Myocyte (in vitro differentiated cells): ENCODE results near the gene LRG1. TPM values are rescaled to one million over a fixed set of nuclear protein-coding genes. Genes with fewer than 3 reads are reported as not detected.
"Not testable (repeated sequence)": the region's sequence is repeated elsewhere in the genome, so short reads cannot be mapped to it uniquely, and the experiment has no call there.

Experiments used
- DNase-seq: peaks from one replicate; pipeline ENCODE4 v3.0.0-alpha.2; 2012; ENCODE audit warnings: low read depth
- total RNA-seq: library from RNA; depleted of rRNA; stranded (reverse); fragments of >200 nt; gene quantifications from 2 replicates; pipeline ENCODE4 v1.2.3, GENCODE V29; 2014

The LRG1 gene
- total RNA-seq, 1 donor from 2014 or later, result 0.05 TPM

DNA sequence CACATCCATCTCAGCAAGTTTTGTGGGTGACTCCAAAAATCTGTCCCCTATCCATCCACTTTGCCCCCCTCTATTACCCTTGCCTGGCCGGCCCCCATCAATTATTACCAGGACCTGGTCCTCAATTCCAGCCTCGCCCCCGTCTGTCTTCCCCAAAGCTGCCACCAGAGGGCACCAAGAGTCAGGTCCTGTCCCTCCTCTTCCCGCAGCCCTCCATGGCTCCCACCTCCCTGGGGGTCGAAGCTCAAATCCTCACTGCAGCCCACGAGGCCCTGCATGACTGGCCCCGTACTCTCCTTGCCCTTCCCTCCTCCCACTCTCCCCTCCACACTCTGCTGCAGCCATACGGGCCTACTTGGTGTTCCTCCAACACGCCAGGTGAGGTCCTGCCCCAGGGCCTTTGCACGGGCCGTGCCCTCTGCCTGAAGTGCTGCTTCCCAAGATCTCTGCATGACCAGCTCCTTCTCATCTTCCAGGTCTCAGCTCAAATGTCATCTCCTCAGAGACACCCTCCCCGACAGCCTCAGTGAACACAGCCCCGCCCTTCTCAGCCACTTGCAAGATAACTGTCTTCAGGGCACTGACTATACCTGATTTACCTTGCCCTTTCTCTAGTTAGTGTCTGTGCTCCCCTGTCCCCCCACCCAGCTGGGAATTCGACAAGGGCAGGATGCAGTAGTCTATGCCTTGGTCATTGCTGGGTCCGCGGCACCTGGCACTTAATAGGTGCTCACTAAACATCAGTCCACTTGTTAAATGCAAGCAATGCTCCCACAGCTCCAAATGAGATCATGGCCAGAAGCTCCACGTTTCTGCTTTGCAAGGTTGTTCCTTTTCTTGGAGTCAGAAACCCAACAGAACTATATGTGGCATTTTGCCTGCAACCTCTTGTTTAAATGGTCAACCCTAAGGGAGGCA lies 36.4 kb upstream of the LRG1 start:
- DNase-seq, result peak; percentile 66

- DNase-seq, result peak; percentile 92
Observed at GRCh38 chr19:4575267-4576015, 35.6 kb upstream of the LRG1 start.

GRCh38 chr19:4573682-4574081 lies 33.8 kb upstream of the LRG1 start:
- DNase-seq, result no peak

- DNase-seq, result no peak
Observed at GRCh38 chr19:4571305-4571917, 31.6 kb upstream of the LRG1 start.

DNA sequence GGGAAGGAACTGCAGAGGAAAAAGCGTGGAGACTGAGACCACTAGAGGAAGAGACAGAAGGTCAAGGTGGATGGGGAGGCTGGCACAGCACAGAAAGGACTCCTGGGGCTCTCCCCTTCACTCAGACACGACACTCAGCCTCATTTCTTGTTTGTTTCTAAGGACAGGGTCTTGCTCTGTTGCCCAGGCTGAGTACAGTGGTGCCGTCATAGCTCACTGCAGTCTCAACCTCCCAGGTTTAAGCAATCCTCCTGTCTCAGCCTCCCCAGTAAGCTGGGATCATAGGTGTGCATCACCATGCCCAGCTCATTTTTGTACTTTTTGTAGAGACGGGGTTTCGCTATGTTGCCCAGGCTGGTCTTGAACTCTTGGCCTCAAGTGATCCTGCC lies 31.1 kb upstream of the LRG1 start:
- DNase-seq, result no peak

GRCh38 chr19:4570402-4570801 lies 30.6 kb upstream of the LRG1 start:
- no peak for DNase-seq

DNA sequence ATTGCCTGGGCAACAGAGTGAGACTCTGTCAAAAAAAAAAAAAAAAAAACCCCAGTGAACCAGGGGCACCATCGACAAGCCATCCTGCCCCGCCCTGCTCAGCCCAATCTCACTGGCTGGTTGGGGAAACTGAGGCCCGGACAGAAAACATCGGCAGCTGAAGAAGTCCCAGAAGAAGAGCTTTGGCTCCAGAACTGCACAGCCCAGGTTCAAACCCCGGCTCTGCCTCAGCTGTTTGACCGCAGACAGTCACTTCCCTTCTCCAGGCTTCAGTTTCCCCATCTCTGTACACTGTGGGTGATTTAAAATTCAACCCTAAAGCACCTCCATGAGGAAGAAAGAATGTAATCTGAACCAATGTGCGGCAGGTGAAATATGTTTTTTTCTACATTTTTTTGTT lies 29.1 kb upstream of the LRG1 start:
- DNase-seq, result no peak

GRCh38 chr19:4567584-4568071 lies 27.8 kb upstream of the LRG1 start:
- DNase-seq, result peak; percentile 68

DNA sequence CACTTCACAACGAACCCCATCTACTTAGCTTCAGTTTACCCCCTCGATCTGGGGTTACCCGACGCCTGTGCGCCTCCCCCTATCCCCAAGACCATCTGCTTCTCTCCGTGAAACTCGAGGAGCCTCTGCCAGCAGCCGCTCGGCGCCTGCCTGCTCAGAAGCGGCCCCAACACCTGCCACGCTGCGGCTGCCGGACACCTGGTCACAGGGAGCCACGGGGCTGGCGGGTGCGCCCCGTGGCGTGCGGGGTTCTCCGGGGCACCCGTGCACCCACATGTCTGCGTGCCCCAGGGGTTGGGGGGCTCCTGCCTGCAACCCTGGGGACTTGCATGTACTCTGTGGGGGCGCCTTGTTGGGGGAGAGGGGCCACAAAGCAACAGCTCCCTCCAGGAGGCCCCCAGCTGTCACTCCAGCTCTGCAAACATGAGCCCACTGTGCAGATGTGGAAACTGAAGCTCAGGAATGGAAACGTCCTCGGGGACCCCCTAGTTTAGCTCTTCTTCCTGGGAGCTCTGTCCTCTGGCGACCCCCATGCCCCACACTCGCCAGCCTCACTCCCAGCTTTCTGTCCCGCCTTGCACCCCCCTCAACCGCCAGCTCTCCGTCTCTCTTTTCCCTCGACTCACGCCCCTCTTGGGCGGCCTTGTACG lies 26.7 kb upstream of the LRG1 start:
- DNase-seq, result peak; percentile 68

DNA sequence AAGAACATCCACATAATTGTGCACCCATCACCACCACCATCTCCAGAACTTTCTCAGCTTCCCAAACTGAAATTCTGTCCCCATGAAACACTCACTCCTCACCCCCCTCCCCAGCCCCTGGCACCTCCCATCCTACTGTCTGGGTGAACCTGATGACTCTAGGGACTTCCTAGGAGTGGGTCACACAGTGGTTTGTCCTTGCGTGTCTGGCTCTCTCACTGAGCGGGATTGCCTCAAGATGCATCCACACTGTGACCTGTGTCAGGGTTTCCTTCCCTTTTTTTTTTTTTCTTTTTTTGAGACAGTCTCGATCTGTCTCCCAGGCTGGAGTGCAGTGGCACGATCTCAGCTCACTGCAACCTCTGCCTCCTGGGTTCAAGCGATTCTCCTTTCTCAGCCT lies 23.7 kb upstream of the LRG1 start:
- not testable (repeated sequence) for DNase-seq

DNA sequence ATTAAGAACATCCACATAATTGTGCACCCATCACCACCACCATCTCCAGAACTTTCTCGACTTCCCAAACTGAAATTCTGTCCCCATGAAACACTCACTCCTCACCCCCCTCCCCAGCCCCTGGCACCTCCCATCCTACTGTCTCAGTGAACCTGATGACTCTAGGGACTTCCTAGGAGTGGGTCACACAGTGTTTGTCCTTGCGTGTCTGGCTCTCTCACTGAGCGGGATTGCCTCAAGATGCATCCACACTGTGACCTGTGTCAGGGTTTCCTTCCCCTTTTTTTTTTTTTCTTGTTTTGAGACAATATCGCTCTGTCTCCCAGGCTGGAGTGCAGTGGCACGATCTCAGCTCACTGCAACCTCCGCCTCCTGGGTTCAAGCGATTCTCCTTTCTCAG lies 22.2 kb upstream of the LRG1 start:
- not testable (repeated sequence) for DNase-seq

DNA sequence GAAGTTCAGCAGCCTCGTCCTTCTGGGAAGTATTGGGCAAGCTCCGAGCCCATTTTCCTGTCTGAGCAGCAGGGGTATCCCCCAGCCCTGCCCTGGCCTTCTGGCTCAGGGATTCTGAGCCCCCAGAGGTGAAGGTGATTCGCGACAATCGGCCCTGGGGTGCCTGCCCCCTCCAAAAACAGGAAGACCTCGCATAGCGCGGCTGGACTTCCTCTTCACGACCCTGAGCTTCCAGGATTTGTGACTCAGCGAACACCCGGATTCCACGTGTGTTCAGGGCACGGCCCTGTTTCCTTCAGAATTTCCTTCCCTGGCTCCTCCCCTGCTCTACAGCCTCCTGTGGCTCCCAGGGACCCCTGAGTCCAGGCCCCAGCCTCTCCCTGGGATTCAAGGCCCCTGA lies 19.7 kb upstream of the LRG1 start, which contains the start of gene SEMA6B:
TSS of gene SEMA6B (minus strand) at position 116 of the 400 bp plus-strand sequence. CDS start 1,227 bp downstream, outside the sequence.
- DNase-seq, result no peak

- no peak for DNase-seq
Observed at GRCh38 chr19:4557971-4558941, 18.4 kb upstream of the LRG1 start.

- DNase-seq, result no peak
Observed at GRCh38 chr19:4557144-4557970, 17.5 kb upstream of the LRG1 start.

GRCh38 chr19:4556597-4557127 lies 16.8 kb upstream of the LRG1 start:
- peak; percentile 30 for DNase-seq

DNA sequence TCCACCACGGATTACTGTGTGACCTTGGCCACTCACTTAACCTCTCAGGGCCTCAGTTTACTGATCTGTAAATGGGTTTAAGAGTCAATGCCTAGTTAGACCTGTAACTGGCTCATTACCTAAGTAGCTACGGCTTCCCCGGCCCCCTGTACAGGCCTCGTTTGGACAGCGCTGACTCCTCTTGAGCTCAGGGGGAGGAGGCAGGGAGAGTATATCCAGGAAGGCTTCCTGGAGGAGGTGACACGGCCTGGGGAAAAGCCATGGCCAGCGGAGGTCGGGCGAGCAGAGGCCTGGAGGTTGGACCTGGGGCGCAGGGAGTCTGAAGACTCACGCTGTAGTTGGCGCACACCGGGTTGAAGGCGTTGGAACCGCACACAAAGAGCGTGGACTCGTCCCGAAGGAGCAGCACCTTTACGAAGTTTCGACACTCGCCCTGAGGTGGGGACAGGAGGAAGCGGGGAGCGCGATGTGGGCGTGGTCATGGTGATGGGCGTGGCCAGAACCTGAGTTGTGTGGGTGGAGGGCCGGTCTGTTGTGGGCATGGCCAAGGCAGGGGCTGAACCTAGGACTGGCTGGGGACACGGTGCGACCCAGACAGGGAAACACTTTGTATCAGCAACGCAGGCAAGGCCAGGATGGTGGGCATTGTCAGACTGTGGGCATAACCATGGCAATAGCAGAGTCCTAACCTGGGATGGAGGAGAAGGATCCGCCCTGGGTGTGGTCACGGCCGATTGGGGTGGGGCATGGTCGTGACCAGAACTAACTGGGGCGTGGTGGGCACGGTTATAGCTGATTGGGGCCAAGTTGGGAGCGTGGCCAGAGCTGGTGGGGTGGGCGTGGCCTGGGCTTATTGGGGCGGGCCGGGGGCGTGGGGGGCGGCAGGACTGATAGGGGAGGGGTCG lies 16.1 kb upstream of the LRG1 start:
- no peak for DNase-seq

GRCh38 chr19:4554717-4555116 lies 14.9 kb upstream of the LRG1 start:
- DNase-seq, result no peak

GRCh38 chr19:4553775-4554174 lies 13.9 kb upstream of the LRG1 start:
- no peak for DNase-seq
